ENCODE measurements around the gene PPM1D.

GRCh38 chr17:60652454-60653247, 52.7 kb downstream of the PPM1D start:
- TF ChIP-seq CTCF (IDR thresholded peaks at IDR 0.05; ENCODE audit: low read depth, low read length) (no peak), EZH2phosphoT487 (IDR thresholded peaks at IDR 0.05; ENCODE audit: low read depth) (no peak)

Data from OCI-LY3 (cell line).